ENCODE data around the gene ASCL5.

DNA sequence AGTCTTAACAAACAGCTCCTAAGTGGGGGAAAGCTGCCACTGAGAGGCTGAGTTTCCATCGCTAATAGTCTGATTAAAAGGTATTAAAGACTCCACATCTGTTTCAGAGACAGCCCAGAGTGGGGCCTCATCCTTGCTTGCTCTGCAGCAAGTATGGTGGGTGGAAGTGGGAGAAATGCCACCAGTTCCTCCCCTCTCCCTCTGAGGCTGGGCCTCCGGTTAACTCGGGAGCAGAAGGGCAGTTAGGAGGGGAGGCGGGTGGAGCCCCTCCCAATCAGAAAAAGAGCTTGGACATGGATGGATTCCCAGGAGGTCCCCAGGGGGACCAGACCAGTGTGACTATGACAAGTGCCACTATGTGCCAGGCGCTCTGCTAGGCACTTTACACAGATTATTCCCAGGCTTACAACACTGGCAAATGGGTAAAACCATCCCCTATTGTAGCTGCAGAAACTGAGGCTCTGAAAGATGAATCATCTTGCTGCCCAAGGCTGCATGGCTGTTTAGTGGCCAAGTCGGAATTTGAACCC lies 11.4 kb upstream of the ASCL5 start:
- TF ChIP-seq, protein P1, sequence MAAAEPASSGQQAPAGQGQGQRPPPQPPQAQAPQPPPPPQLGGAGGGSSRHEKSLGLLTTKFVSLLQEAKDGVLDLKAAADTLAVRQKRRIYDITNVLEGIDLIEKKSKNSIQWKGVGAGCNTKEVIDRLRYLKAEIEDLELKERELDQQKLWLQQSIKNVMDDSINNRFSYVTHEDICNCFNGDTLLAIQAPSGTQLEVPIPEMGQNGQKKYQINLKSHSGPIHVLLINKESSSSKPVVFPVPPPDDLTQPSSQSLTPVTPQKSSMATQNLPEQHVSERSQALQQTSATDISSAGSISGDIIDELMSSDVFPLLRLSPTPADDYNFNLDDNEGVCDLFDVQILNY (CRISPR knock-in tag; IDR thresholded peaks at IDR 0.05): no peak
- no peak for TF ChIP-seq NR1H2 (CRISPR knock-in tag; IDR thresholded peaks at IDR 0.05)
- TF ChIP-seq ESRRA (CRISPR knock-in tag; IDR thresholded peaks at IDR 0.05; ENCODE audit: borderline replicate concordance): no peak
- TF ChIP-seq, protein P2, sequence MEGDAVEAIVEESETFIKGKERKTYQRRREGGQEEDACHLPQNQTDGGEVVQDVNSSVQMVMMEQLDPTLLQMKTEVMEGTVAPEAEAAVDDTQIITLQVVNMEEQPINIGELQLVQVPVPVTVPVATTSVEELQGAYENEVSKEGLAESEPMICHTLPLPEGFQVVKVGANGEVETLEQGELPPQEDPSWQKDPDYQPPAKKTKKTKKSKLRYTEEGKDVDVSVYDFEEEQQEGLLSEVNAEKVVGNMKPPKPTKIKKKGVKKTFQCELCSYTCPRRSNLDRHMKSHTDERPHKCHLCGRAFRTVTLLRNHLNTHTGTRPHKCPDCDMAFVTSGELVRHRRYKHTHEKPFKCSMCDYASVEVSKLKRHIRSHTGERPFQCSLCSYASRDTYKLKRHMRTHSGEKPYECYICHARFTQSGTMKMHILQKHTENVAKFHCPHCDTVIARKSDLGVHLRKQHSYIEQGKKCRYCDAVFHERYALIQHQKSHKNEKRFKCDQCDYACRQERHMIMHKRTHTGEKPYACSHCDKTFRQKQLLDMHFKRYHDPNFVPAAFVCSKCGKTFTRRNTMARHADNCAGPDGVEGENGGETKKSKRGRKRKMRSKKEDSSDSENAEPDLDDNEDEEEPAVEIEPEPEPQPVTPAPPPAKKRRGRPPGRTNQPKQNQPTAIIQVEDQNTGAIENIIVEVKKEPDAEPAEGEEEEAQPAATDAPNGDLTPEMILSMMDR (IDR thresholded peaks at IDR 0.05): no peak
- no peak for TF ChIP-seq ZNF263 (CRISPR knock-in tag; IDR thresholded peaks at IDR 0.05; ENCODE audit: low read depth)
- TF ChIP-seq, protein P3, sequence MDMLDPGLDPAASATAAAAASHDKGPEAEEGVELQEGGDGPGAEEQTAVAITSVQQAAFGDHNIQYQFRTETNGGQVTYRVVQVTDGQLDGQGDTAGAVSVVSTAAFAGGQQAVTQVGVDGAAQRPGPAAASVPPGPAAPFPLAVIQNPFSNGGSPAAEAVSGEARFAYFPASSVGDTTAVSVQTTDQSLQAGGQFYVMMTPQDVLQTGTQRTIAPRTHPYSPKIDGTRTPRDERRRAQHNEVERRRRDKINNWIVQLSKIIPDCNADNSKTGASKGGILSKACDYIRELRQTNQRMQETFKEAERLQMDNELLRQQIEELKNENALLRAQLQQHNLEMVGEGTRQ (CRISPR knock-in tag; IDR thresholded peaks at IDR 0.05): no peak
- TF ChIP-seq, protein P4, sequence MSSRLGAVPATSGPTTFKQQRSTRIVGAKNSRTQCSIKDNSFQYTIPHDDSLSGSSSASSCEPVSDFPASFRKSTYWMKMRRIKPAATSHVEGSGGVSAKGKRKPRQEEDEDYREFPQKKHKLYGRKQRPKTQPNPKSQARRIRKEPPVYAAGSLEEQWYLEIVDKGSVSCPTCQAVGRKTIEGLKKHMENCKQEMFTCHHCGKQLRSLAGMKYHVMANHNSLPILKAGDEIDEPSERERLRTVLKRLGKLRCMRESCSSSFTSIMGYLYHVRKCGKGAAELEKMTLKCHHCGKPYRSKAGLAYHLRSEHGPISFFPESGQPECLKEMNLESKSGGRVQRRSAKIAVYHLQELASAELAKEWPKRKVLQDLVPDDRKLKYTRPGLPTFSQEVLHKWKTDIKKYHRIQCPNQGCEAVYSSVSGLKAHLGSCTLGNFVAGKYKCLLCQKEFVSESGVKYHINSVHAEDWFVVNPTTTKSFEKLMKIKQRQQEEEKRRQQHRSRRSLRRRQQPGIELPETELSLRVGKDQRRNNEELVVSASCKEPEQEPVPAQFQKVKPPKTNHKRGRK (CRISPR knock-in tag; IDR thresholded peaks at IDR 0.05; ENCODE audit: borderline replicate concordance): no peak
- TF ChIP-seq ZNF671 (CRISPR knock-in tag; IDR thresholded peaks at IDR 0.05): no peak
- TF ChIP-seq, protein P5, sequence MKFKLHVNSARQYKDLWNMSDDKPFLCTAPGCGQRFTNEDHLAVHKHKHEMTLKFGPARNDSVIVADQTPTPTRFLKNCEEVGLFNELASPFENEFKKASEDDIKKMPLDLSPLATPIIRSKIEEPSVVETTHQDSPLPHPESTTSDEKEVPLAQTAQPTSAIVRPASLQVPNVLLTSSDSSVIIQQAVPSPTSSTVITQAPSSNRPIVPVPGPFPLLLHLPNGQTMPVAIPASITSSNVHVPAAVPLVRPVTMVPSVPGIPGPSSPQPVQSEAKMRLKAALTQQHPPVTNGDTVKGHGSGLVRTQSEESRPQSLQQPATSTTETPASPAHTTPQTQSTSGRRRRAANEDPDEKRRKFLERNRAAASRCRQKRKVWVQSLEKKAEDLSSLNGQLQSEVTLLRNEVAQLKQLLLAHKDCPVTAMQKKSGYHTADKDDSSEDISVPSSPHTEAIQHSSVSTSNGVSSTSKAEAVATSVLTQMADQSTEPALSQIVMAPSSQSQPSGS (CRISPR knock-in tag; IDR thresholded peaks at IDR 0.05; ENCODE audit: borderline replicate concordance, low read depth): no peak
- no peak for TF ChIP-seq SMAD3 (CRISPR knock-in tag; IDR thresholded peaks at IDR 0.05; ENCODE audit: borderline replicate concordance)

All from WTC11 (cell line).